NCI-H526 treated with DMSO at 0.1 percent for 48 hours (cell line): ENCODE data around the gene SLC25A23.
"Not testable (repeated sequence)": the region's sequence is repeated elsewhere in the genome, so short reads cannot be mapped to it uniquely, and the experiment has no call there.

ENCODE experiments used
- DNase-seq: peaks from one replicate; lab custom pipeline; 2025; lab: John Stamatoyannopoulos, UW

The SLC25A23 gene

DNA sequence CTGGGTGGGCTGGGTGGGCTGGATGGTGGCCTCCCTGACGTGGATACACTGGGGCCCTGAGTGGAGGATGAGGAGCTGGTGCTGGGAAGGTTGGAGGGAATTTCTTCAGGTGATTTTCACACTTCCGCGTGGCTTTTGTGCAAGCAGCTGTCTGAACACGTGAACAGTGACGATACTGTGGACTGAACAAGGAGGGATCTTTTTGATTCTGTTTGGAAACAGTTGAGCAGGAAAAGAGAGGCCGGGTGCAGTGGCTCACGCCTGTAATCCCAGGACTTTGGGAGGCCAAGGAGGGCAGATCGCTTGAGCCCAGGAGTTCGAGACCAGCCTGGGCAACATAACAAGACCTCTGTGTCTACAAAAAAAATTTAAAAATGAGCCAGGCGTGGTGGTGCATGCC is 57.5 kb downstream of the SLC25A23 start:
- DNase-seq: no peak

DNA sequence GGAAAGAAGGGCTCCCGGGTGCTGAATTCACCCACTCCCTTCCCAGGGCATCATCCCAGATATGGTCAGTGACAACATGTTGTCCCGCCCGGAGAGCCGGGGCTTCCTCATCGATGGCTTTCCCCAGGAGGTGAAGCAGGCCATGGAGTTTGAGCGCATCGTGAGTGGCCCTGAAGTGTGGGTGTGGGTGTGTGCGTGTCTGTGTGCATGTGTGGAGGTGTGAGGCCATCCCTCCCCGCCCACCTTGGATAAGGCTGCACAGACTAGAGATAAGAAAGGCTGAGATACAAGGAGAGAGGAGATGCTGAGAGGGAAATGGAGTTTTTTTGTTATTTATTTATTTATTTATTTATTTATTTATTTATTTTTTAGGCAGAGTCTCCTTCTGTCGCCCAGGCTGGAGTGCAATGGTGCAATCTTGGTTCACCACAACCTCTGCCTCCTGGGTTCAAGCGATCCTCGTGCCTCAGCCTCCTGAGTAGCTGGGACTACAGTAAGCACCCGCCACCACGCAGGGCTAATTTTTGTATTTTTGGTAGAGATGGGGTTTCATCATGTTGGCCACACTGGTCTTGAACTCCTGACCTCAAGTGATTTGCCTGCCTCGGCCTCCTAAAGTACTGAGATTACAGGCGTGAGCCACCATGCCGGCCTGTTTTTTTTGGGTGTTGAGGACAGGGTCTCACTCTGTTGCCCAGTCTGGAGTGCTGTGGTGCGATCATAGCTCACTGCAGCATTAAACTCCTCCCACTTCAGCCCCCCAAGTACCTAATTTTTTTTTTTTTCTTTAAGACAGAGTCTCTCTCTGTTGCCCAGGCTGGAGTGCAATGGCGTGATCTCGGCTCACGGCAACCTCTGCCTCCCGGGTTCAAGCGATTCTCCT is 59.3 kb downstream of the SLC25A23 start:
- DNase-seq: not testable (repeated sequence)

DNA sequence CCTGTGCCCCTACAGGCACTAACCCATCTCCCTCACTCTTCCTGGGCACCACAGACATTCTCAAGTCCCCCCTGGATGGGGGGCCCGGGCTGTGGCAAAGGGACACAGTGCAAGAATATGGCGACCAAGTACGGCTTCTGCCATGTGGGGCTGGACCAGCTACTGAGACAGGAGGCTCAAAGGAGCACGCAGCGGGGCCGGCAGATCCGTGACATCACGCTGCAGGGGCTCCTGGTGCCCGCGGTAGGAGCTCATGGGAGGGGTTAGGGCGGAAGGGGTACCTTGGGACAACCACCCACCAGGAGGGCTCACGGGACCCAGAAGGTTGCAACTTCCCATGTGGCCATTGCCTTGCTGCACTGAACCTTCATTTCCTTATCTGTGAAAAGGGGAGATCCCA is 63.3 kb downstream of the SLC25A23 start:
- DNase-seq: no peak

DNA sequence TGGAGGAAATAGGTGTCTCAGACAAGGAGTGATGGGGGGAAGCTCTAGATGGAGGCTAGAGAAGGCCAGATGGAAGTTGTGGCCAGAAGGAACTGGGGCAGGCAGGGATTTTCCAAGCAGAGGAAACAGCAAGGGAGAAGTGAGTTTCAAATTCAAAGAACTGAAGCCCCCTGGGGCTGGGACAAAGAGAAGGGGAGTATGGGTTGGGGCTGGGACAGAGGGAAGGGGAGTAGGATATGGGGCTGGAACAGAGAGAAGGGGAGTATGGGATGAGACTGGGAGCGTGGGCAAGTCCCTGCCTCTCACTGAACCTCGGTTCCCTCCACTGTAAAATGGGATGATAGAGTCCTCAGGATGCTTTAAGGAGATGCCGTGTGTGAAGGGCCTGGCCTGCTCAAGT is 64.8 kb downstream of the SLC25A23 start:
- DNase-seq: no peak

DNA sequence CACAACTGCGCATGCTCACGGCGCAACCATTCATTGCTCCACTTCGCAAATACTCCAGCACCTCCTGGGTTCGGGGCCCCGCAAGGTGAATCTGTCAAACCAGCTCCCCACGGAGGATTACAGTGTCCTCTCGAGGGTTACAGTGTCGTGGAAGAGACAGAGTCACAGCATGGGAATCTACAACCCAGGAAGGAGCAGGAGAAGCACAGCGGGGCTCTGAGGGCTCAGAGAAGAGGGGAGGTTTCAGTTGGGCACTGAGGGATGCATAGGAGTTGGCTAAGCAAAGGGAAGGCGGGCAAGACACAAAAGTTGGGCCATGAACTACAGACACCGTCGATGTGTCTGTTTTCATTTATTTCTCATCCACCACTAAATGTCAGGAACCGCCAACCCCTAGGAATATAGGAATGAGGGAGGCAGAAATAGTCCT is 65.6 kb downstream of the SLC25A23 start:
- DNase-seq: no peak

DNA sequence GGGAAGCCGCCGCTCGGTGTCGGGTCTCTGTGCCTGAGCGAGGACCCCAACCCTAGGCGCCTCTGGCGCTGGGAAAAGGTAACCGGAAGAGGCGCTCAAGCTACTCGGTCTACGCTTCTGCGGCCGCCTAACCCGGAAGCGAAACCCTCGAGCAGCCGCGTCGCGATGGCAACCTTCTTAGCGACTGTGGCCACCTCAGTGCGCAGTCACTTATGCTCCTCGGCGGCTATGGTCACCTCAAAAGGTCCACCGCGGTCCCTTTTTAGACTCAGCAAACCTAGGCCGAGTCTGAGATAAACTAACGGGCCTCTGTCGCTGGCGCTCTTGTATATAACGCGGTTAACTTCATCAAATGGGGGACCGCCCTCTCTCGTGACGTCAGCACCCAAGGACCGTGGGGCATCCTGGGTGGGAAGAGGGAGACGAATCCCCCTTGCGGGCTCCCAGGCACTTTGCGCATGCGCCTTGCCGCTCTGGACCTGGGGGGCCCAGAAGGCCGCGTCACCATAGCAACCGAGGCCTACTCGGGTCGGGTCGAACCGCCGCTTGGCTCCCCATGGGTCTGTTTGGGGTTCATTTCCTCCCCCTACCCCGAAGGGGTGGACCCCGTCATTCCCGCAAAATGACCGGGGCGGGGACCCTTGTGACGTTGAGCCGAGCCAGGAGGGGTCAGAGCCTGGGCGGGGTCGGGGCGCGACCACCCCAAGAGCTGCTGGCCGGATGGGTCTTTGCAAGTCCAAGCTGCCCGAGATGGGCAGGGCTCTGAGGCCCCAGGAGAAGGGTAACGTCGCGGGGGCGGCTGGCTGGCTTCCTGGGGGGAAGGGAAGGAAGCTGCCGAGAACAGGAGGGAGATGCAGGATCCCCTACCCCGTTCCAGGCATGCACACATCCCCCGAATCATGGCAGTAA is 66.3 kb downstream of the SLC25A23 start, which contains the start of gene GTF2F1:
Gene GTF2F1 (minus strand): TSS at position 91 of the 909 bp plus-strand sequence. CDS start 169 bp downstream, outside the sequence.
- peak; percentile 80 for DNase-seq

DNA sequence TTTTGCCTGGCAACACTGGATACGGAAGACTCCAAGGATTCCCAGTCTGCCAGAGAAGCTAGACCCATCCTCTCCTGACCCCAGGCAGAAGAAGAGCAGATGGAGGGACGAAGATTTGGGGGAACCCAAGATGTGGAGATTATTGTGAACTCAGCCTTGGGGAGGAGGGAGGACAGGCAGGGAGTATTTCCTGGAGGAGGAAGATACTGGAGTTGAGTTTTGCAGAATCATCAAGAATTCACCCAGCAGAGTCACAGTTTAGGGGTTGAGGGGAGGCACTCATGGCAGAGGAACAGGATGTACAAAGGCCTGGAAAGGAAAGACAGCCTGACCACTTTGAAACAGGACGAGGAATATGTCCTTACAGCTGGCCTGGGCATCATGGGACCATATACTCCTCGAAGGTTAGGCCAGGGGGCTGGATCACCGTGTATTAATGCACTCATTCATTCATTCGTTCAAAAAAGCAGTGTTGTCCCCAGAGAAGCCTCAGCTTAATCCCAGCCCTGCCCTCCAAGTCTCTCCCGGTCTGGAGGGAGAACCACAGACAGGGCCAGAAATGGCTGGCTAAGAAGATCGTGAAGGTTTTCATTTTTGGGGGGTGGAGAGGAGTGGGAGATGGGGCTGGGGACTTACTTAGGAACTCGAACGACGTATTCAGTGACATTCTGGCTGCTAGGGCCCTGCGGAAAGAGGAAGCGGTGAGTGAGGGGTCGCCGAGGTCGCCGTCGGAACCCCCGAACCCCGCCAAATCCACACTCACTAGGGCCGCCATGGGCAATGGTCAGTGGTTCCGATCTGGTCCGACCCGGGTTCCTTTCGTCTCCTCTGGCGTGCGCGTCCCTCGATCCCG is 67.1 kb downstream of the SLC25A23 start:
- no peak for DNase-seq
